ENCODE measurements around the gene TAMM41.
A peak's percentile ranks its signal among the peaks of the same experiment; 100 is the strongest.
"Not testable (repeated sequence)": the region's sequence is repeated elsewhere in the genome, so short reads cannot be mapped to it uniquely, and the experiment has no call there.

Gene TAMM41, protein sequence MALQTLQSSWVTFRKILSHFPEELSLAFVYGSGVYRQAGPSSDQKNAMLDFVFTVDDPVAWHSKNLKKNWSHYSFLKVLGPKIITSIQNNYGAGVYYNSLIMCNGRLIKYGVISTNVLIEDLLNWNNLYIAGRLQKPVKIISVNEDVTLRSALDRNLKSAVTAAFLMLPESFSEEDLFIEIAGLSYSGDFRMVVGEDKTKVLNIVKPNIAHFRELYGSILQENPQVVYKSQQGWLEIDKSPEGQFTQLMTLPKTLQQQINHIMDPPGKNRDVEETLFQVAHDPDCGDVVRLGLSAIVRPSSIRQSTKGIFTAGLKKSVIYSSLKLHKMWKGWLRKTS

GRCh38 chr3:11846281-11847266, at the start of gene TAMM41:
Gene TAMM41, minus strand, starts transcription at chr3:11846885. Its CDS starts 249 bp downstream, at chr3:11846636.
- DNase-seq (ENCODE audit: low read depth in 2 of 3, low spot score in 2 of 3), result peak; percentile 43 to 74 (median 73)

GRCh38 chr3:11878837-11879236, 32.2 kb upstream of the TAMM41 start:
- DNase-seq (ENCODE audit: low read depth in 2 of 3, low spot score in 2 of 3), result no peak

- DNase-seq (ENCODE audit: low read depth in 2 of 3, low spot score in 2 of 3), result not testable (repeated sequence)
Observed at GRCh38 chr3:11874707-11875106, 28.0 kb upstream of the TAMM41 start.

DNA sequence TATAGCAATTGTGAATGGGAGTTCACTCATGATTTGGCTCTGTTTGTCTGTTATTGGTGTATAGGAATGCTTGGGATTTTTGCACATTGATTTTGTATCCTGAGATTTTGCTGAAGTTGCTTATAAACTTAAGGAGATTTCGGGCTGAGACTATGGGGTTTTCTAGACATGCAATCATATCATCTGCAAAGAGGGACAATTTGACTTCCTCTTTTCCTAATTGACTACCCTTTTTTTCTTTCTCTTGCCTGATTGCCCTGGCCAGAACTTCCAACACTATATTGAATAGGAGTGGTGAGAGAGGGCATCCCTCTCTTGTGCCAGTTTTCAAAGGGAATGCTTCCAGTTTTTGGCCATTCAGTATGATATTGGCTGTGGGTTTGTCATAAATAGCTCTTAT, 17.1 kb upstream of the TAMM41 start:
- not testable (repeated sequence) for DNase-seq (ENCODE audit: low read depth in 2 of 3, low spot score in 2 of 3)

- DNase-seq (ENCODE audit: low read depth in 2 of 3, low spot score in 2 of 3), result not testable (repeated sequence)
Observed at GRCh38 chr3:11862584-11862983, 15.9 kb upstream of the TAMM41 start.

GRCh38 chr3:11862145-11862544, 15.5 kb upstream of the TAMM41 start:
- DNase-seq (ENCODE audit: low read depth in 2 of 3, low spot score in 2 of 3), result not testable (repeated sequence)

GRCh38 chr3:11860213-11860612, 13.5 kb upstream of the TAMM41 start:
- DNase-seq (ENCODE audit: low read depth in 2 of 3, low spot score in 2 of 3), result not testable (repeated sequence)

GRCh38 chr3:11853450-11853849, 6.8 kb upstream of the TAMM41 start:
- DNase-seq (ENCODE audit: low read depth in 2 of 3, low spot score in 2 of 3), result no peak

- no peak for DNase-seq (ENCODE audit: low read depth in 2 of 3, low spot score in 2 of 3)
Observed at GRCh38 chr3:11850003-11850402, 3.3 kb upstream of the TAMM41 start.

- no peak for DNase-seq (ENCODE audit: low read depth in 2 of 3, low spot score in 2 of 3)
Observed at GRCh38 chr3:11847607-11848006, 922 bp upstream of the TAMM41 start.

DNA sequence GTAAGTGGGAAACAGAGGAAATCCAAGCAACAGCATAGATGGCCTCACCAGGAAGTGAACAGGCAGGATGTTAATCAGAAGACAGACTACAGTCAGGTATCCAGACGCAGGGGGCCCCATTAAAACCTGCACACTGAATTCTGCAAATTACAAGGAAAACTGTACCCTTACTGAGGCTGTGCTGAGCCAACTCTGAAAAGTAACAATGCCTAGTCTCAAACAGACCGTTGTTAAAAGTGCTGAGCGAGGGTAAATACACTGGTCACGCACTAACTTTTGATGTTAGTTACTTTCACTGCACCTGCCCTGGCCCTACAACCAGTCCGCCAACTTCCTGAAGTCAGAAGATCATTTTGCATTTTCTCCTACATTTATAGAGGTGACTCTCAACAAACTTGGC, 1.0 kb downstream of the TAMM41 start:
- DNase-seq (ENCODE audit: low read depth in 2 of 3, low spot score in 2 of 3), result no peak

- no peak for DNase-seq (ENCODE audit: low read depth in 2 of 3, low spot score in 2 of 3)
Observed at GRCh38 chr3:11844891-11845290, 1.8 kb downstream of the TAMM41 start.

DNA sequence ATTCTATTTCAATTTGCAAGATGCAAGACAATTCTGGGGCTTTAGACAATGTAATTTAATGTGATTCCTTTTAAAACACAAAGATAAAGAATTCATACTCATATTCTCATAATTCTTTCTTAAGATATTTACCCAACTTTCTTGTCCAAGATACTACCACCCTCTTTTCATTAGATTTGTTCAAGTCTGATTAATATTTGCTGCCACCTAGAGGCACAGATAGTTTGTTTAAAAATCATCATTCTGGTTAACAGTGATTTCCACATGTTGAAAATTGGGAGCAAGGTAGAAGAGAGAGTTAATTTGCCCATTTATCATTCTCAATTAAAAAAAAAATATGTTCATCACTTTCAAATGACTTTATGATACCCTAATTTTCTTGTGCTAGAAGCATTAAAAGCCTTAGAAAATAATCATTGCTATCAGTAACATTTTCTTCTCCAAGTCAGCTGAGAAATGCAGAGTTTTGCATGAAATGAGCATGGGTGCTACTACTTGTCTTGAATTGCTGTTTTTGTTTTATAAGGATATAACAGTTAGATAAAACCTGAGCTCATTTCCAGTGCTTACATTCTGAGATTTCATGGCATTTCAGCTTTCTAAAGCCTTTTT, 11.6 kb downstream of the TAMM41 start:
- DNase-seq (ENCODE audit: low read depth in 2 of 3, low spot score in 2 of 3), result no peak

- no peak for DNase-seq (ENCODE audit: low read depth in 2 of 3, low spot score in 2 of 3)
Observed at GRCh38 chr3:11832981-11833905, 13.4 kb downstream of the TAMM41 start.

- DNase-seq (ENCODE audit: low read depth in 2 of 3, low spot score in 2 of 3), result no peak
Observed at GRCh38 chr3:11829416-11829815, 17.3 kb downstream of the TAMM41 start.

DNA sequence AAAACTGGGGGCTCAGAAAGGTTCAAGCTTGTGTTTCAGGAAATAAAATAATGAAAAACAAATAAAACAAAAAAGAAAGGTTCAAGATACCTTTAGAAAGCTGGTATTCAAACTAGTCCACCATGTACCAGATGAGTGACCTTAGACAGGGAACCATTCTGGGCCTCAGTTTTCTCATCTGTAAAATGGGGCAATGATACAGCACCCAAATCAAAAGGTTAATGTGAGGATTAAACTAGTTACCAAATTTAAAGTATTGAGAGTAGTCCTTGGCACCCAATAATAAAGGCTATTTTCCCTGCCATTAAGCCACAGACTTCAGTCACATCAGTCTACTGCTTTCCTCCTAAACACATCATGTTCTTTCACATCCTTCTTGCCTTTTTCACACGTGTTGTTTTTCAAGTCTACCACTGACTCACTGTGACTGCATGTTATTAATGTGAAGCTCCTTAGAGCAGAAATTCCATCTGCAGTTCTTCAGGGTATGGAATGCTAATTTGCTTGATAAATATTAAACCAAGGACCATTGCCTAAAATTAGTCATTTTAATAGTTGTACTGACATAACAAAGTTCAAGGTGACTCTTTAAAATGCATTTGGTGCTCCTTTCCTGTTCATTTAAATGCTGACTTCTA, 19.9 kb downstream of the TAMM41 start:
- no peak for DNase-seq (ENCODE audit: low read depth in 2 of 3, low spot score in 2 of 3)

GRCh38 chr3:11825301-11825700, 21.4 kb downstream of the TAMM41 start:
- DNase-seq (ENCODE audit: low read depth in 2 of 3, low spot score in 2 of 3), result no peak

DNA sequence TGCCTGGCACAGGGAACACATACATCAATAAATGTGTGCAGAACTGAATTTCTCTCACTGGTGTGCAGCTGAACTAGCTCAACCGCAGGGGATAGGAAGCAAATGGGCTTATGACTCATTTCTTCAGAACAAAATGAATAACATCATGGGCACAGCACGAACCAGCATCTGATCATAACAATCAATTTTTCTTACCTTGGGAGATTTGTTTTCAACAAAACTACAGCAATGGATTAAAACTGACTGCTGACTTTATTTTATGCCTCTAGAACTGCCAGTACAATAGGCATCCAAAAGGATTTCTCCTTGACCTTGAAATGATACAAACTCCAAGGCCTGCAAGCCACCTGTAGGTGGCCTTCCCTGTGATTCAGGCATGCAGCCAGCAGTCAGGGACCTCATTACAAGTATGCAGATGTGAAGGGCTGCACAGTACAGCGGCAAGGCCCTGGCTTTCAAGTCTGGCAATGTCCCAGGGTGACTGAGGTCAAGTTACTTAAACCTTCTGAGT, 26.1 kb downstream of the TAMM41 start:
- DNase-seq (ENCODE audit: low read depth in 2 of 3, low spot score in 2 of 3), result no peak

GRCh38 chr3:11819146-11819689, 27.5 kb downstream of the TAMM41 start:
- DNase-seq (ENCODE audit: low read depth in 2 of 3, low spot score in 2 of 3), result no peak
